HT1080 (cell line): ENCODE data around the gene CEL. TPM values are rescaled to one million over a fixed set of nuclear protein-coding genes. Genes with fewer than 3 reads are reported as not detected.
"Not testable (repeated sequence)": the region's sequence is repeated elsewhere in the genome, so short reads cannot be mapped to it uniquely, and the experiment has no call there.

ENCODE experiments used
- DNase-seq: peaks from one replicate; pipeline ENCODE4 v3.0.0-alpha.2; 2015; ENCODE audit warnings: low read depth
- total RNA-seq: library from RNA; depleted of rRNA; stranded (reverse); fragments of >200 nt; shearing (Covaris generic); gene quantifications from 2 replicates; pipeline ENCODE4 v1.2.3, GENCODE V29; 2014

Gene CEL
- total RNA-seq, 1 experiment from 2014 or later, result 0.45 TPM

DNA sequence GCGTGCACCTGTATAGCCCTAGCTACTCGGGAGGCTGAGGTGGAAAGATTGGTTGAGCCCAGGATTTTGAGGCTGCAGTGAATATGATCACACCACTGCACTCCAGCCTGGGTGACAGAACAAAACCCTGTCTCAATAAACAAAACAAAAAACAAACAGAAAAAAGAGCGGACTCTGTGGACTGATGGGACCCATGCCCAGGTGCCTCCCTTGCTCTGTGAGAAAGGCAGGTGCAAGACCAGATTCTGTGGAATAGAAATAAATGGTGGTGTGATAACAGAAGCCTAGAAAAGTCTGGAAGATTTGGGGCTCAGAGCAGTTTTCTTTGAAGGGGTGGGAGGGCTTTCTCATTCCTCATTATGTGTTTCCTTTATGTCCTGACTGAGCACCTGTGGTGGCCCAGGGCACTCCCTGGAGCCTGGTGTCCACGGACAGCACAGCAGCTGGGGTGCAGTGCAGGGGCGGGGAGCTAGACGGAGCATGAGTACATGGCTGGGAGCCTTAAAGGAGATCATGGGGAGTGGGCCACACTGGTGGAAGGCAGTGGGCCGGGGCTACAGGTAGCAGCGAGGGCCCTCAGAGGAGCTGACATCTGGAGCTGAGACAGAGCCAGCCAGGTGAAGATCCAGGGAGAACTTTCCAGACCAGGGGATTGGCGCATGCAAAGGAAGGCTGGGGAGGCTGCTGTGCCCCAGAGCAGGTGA lies 15.4 kb upstream of the CEL start:
- DNase-seq, result no peak

DNA sequence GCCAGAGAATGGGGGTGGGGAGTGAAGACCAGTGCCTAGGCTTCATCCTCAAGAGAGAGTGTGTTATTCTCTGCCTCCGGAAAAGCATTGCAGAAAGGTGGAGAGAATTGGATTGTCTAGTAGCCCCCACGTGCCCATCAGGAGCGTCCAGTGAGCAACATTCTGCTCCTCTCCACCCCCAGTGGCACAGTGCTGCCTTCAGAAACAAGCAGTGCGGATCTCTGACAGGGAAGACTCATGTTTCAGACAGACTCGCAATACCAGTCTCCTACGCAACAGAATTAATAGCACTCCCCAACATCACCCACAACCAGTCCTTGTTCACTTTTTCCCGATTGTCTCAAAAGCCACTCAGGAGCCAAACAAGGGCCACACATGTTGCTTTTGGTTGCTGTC lies 14.9 kb upstream of the CEL start:
- DNase-seq, result no peak

DNA sequence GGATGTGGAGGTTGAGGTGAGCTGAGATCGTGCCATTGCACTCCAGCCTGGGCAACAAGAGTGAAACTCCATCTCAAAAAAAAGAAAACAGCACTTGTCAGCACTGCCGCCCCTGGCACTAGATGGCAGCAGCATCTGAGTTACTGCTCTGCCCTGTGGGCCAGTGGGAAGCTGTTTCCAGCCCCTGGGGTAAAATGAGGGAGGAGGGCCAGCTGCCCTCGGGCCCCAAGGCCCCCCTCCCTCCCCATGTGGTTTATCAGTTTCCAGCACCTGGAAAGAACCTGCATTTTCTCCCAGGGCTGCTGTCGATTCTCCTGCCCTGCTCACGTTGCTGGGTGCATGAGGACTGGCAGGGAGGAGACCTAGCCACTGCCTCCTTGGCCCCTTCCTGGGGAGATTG lies 13.2 kb upstream of the CEL start:
- DNase-seq, result no peak

DNA sequence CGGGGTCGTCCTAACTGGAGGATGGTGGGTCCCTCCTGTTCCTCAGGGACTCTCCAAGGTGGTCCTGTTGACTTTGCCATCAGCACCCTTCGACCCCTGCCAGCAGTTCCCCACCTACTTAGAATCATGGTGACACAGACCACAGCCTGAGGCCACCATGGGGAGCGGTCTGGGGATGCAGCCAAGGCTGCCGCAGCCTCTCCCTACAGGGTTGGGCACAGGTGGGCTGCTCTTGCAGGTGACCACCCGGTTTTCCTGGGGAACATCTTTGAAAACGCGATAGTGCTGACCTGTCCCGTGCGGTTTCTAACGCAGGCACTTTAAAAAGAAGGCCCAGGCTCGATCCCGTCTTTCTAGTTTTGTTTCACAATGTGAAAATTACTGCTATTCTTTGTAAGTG lies 12.7 kb upstream of the CEL start:
- no peak for DNase-seq

DNA sequence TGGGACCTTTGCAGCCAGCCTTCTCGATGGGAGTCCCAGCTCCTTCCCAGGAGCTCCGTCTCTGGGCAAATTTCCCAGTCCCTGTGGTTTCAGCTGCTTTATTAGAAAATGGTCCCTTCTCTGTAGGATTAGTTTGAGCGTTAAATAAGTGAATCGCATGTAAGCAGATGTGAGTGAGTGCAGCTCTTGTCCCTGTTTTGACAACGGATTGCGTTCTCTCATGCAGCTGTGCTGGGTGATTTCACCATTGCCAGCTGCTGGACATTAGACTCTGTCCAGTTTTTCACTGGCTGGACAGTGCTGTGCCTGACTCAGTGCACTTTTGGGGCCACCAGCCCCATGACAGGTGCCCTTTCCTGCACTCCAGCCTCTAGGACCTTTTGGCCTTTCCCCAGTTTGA lies 11.6 kb upstream of the CEL start:
- DNase-seq, result no peak

DNA sequence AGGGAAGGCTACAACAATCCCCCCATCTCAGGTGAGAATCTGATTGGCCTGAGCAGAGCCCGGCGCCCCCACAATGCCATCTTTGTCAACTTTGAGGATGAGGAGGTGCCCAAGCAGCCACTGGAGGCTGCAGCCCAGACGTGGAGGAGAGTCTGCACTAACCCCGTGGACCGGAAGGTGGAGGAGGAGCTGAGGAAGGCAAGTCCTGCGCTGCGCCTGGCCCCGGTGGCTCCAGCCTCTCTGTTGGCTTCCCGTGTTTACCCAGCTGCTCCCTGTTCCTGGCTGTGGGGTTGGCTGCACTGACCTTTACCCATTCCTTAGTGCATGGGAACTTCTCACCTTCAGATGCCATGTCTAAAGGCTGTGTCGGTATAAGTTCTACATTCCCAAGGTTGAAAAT lies 11.0 kb upstream of the CEL start:
- no peak for DNase-seq

DNA sequence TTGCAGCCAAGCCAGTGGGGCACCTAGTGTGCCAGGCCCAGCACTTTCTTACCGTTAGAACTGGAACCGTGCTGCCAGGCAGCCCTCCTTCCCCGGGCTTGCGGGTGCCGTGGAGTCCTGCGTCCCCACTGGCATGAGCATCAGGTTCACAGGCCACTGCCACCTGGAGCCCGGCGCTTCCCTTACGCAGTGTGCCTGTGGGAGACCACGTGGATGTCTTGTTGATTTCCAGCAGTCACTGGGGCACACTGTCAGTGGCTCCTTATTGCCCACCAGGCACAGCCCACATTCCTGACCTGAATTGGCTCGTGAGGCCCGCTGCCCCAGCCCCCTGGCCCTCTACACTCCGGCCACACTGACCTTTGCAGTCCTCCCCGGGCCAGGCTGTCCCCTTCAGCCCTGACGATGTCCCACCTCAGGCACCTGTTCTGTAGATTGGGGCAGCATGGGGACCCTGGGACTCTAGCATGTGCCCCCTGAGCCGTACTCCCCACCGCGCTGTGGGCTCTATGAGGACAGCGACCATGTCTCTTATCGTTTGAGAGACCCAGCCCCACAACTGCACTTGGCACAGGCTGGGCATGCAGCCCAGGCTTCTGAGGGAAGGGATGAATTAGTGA lies 10.4 kb upstream of the CEL start:
- no peak for DNase-seq

DNA sequence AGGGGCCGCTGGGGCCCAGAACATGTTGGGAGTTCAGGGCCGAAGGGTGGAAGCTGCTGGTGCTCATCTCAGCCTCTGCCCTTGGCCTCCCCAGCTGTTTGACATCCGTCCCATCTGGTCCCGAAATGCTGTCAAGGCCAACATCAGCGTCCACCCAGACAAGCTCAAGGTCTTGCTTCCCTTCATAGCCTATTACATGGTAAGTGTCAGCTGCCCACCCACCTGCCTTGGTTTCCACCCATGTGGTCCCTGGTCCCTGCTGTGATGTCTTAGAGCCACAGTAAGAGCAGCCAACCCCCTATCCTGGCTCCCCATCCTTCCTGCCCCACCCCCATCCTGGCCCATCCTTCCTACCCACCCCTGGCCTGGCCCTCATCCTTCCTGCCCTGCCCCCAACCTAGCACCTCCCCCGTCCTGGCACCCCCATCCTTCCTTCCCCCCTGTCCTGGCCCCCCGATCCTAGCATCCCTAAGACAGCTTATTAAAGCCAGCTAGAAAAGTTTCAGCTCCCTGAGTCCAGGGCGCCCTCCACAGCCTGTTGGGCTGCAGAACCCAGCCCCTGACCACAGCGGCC lies 9.7 kb upstream of the CEL start:
- DNase-seq, result no peak

DNA sequence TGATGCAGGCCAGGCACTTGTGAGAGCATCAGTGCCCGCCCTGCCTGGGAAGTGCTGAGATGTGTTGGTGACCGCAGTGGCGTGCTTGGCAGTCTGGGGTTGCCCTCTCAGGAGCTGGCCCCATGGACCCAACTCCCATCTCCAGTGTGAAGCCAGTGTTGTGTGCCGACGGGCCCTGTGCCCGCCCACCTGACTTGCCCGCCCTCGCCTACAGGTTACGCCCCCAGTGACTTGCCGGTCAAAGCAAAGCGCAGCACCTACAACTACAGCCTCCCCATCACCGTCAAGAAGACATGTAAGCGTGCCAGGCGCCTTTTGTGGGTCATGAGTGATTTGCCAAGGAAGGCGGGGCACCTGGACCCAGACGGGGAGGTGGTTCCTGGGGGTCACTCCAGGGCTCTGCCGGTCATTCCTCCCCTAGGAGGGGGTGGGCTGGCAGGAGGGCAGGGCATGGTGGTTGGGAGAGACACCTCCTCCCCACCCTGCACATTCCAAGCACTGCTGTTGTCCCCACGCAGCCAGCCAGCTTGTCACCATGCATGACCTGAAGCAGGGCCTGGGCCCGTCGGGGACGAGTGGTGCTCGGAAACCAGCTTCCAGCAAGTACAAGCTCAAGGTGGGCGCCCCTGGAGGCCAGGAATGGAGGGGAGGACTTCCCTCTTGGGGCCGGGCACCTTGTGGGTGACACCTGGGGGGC lies 7.4 kb upstream of the CEL start:
- no peak for DNase-seq

DNA sequence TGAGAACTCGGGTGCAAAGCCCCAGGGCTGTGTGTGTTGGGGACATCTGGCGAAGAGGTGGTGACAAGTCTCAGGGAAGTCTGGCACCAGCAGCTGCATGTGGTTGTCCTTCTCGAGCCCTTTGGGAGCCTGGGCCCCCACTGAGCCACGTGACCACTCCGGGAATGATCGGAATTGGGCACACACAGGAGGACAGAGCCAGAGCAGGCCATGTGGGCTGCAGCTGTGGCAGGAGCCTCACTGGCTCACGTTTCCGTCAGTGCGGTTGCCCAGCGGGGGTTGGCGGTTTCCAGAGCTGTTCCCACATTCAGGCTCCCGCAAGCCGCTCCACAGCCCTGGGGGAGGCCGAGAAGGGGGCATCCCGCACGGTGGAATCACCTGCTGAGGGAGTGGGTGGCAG lies 6.8 kb upstream of the CEL start:
- no peak for DNase-seq

DNA sequence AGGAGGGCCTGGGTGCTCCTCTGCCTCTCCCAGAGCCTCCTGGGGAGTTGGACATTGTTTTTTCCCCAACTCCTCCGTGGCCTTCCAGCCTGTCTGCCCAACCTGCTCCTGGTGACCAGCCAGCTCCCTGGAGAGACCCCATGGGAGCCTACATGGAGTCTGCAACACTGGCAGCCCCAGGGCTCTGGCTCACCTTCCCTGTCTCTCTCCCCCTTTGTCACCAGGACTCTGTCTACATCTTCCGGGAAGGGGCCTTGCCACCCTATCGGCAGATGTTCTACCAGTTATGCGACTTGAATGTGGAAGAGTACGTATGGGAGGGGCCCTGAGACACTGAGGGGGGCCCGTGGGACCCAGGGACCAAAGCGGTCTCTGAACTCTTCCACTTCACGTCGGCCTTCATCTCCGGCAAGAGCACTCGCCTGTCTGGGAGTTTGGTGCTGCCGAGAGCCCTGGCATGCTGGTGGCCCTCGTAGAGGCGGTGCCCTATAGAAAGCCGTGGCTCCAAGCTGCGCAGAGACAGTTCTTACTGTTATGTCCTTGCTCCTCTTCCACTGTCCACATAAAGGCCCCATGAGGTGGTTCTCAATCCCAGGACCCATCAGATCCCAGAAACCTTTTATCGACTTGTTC lies 5.9 kb upstream of the CEL start:
- DNase-seq, result no peak

DNA sequence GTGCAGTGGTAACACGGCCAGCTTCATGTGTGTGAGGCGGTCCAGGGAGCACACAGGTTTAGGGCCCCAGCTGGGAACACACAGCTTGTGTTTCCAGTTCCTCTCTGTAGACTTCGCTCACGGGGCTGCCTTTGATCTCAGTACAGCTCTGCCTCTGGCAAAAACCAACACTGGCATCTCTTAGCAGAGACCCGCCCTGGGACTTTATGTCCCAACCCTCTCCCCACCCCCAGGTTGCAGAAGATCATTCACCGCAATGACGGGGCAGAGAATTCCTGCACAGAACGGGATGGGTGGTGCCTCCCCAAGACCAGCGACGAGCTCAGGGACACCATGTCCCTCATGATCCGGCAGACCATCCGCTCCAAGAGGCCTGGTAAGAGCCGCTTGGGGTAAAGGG lies 5.2 kb upstream of the CEL start:
- no peak for DNase-seq

DNA sequence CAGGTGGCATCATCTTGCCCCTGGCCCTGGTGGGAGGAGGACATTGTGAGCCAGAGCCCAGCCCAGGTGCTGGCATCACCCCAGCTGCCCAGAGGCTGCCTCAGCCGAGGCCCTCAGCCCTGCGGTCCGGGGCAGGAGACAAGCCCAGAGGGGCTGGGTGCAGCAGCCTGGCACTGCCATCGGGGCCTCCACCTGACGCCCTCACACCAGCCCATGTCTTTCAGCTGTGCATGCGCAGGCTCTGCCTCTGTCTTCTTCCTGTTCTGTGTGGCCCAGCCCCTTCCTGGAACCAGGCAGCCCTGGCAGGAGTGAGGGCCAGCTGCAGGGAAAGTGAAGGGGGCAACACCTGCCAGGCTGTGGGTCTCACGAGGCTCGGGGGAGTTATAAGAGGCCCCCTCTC lies 4.8 kb upstream of the CEL start:
- no peak for DNase-seq

DNA sequence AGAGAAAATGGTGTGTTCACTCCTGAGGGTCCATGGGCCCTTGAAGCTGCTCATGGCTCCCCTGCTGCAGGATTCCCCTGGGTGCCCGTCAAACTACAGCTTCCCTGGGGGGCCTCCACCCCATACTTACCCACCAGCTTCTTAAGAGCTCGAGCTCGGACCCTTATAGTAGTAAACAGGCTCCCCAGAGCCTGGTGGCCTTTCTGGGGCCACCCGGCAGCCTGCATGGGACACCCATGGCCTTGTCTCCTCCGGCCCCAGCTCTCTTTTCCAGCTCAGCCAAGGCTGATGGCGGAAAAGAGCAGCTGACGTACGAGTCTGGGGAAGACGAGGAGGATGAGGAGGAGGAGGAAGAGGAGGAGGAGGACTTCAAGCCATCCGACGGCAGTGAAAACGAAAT lies 4.2 kb upstream of the CEL start:
- DNase-seq, result no peak

DNA sequence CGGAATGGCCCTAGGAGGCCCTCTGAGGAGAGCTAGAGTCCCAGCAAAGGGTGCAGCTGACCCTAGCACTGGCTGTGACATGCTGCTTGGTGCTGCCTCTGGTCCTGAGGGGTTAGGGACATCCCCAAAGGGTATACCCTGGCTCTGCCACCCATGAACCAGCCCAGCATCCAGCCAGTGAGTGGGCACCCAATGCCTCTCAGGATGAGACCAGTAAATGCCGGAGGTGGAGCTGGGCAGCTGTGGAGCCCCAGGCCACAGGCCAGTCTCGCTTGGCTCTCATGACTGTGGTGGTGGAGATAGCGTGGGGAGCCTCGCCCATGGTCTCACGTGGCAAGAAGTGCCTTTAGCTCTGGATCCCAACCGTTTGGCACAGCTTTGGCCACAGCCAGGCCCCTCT lies 3.7 kb upstream of the CEL start:
- no peak for DNase-seq

DNA sequence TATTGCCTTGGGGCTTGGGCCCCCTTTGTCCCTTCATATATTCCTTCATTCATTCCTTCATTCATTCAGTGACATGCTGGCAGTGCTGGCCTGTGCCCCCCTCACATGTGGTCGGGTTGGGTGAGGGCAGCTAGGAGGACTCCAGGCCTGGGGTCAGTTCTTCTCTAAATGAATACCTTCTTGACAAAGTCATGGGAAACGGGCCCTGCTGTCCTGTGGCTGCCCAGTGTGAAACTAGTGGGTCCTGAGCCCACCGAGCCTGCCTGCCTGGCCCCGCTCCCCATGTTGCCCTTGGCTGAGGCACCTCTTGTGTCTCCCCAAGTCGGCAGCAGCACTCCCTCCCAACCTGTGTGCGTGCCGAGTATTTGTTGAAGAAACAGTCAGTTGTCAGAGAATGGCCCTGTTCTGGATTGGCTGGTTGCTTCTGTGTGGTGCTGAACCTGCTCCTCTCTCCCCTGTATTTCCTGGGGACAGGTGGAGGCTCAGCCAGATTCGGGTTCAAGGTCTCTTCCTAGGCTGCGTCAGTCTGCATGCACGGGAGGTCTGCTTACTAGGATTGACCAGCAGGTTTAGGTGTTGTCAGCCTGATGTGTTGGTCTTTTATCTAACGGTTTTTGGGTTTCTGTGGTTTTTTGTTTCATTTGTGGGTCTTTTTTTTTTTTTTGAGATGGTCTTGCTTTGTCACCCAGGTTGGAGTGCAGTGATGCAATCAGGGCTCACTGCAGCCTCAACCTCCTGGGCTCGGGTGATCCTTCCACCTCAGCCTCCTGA lies 3.0 kb upstream of the CEL start:
- no peak for DNase-seq

DNA sequence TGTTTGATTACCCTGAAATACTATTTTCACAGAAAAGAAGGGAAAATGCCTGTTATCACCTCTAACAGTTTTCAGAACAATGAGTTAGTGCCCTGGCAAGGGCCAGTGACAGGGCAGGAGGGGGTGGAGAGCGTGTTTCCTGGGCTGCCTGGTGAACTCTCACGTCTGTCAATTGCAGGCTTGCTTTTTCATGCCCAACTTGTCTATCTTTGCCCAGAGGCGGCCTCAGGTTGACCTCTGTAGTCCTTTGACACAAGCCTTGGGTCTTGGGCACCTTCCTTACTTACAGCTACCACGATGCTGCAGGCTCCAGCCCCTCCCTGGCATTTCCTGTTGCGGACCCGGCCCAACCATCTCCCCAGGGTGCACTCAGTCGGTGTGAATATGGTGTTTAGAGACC lies 2.2 kb upstream of the CEL start:
- no peak for DNase-seq

DNA sequence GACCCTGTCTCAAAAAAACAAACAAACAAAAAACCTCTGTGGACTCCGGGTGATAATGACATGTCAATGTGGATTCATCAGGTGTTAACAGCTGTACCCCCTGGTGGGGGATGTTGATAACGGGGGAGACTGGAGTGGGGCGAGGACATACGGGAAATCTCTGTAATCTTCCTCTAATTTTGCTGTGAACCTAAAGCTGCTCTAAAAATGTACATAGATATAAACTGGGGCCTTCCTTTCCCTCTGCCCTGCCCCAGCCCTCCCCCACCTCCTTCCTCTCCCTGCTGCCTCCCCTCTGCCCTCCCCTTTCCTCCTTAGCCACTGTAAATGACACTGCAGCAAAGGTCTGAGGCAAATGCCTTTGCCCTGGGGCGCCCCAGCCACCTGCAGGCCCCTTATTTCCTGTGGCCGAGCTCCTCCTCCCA lies 1.4 kb upstream of the CEL start:
- DNase-seq, result no peak

DNA sequence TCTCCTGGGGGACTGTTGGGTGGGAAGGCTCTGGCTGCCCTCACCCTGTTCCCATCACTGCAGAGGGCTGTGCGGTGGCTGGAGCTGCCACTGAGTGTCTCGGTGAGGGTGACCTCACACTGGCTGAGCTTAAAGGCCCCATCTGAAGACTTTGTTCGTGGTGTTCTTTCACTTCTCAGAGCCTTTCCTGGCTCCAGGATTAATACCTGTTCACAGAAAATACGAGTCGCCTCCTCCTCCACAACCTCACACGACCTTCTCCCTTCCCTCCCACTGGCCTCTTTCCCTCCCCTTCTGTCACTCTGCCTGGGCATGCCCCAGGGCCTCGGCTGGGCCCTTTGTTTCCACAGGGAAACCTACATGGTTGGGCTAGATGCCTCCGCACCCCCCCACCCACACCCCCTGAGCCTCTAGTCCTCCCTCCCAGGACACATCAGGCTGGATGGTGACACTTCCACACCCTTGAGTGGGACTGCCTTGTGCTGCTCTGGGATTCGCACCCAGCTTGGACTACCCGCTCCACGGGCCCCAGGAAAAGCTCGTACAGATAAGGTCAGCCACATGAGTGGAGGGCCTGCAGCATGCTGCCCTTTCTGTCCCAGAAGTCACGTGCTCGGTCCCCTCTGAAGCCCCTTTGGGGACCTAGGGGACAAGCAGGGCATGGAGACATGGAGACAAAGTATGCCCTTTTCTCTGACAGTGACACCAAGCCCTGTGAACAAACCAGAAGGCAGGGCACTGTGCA lies 590 bp upstream of the CEL start:
- not testable (repeated sequence) for DNase-seq

DNA sequence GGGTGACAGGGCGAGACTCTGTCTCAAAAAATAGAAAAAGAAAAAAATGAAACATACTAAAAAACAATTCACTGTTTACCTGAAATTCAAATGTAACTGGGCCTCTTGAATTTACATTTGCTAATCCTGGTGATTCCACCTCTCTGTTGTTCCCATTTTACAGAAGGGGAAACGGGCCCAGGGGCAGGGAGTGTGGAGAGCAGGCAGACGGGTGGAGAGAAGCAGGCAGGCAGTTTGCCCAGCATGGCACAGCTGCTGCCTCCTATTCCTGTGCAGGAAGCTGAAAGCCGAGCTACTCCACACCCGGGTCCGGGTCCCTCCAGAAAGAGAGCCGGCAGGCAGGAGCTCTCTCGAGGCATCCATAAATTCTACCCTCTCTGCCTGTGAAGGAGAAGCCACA lies 788 bp downstream of the CEL start:
- not testable (repeated sequence) for DNase-seq

DNA sequence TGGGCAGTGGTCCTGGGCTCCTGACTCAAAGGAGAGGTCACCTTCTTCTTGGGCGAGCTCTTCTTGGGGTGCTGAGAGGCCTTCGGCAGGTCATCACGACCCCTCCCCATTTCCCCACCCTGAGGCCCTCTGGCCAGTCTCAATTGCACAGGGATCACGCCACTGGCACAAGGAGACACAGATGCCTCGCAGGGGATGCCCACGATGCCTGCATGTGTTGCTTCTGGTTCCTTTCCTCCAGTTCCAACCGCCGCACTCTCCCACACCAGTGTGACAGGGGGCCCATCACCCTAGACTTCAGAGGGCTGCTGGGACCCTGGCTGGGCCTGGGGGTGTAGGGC lies 1.3 kb downstream of the CEL start:
- DNase-seq, result no peak
